Prostate gland (tissue), 2 donors: ENCODE data around the gene GPAM.

ENCODE experiments used
- CTCF ChIP-seq, 4 experiments: fragments of 200-600 bp in 2 of 4; fragments of 450-650 bp in 2 of 4; sonication (generic) in 2 of 4; IDR thresholded peaks; 1 replicate in 3 of 4; 2 replicates in 1 of 4; pipeline ENCODE4 v1.5.1; 2016 to 2019; ENCODE audit warnings: antibody characterized with exemption in 4 of 4, mild to moderate bottlenecking in 2 of 4, moderate library complexity in 2 of 4
- POLR2A ChIP-seq: fragments of 450-650 bp; IDR thresholded peaks from one replicate; pipeline ENCODE4 v1.6.1; 2016; ENCODE audit warnings: antibody characterized with exemption, mild to moderate bottlenecking

- no peak for TF ChIP-seq CTCF (IDR thresholded peaks at IDR 0.05)
- TF ChIP-seq POLR2A, result no peak
These were observed 49.1 kb upstream of the GPAM start for GRCh38 chr10:112232670-112233069.
